ENCODE results near the gene BNIP3.

GRCh38 chr10:132007681-132008080 lies 26.0 kb upstream of the BNIP3 start:
- no peak for TF ChIP-seq ZNF70 (CRISPR knock-in tag; IDR thresholded peaks at IDR 0.05)
- TF ChIP-seq TSHZ2 (CRISPR knock-in tag; IDR thresholded peaks at IDR 0.05), result no peak
- TF ChIP-seq ISL1 (CRISPR knock-in tag; IDR thresholded peaks at IDR 0.05), result no peak
- TF ChIP-seq ESRRG (CRISPR knock-in tag; IDR thresholded peaks at IDR 0.05), result no peak
- TF ChIP-seq CREB5 (CRISPR knock-in tag; IDR thresholded peaks at IDR 0.05; ENCODE audit: low read depth), result no peak
- no peak for TF ChIP-seq ZNF565 (CRISPR knock-in tag; conservative IDR thresholded peaks at IDR 0.05; ENCODE audit: low read depth)
- TF ChIP-seq BACH2 (CRISPR knock-in tag; IDR thresholded peaks at IDR 0.05; ENCODE audit: borderline replicate concordance), result no peak
- TF ChIP-seq ZFP30 (CRISPR knock-in tag; IDR thresholded peaks at IDR 0.05), result no peak
- TF ChIP-seq OSR1 (CRISPR knock-in tag; IDR thresholded peaks at IDR 0.05), result no peak
- no peak for TF ChIP-seq GLIS3 (CRISPR knock-in tag; IDR thresholded peaks at IDR 0.05)
- no peak for TF ChIP-seq CSRNP3 (CRISPR knock-in tag; IDR thresholded peaks at IDR 0.05)

Measured in SK-N-SH treated with all-trans-retinoic acid at 6 μM for 48 hours (cell line).